Endothelial cell of hepatic sinusoid (primary cell): ENCODE results near the gene SLC4A9.

ENCODE experiments used
- in situ Hi-C: cut with HindIII; loops from 2 replicates; pipeline ENCODE4 v1.10.0; 2017; ENCODE audit warnings: low sequenced_read_pairs

SLC4A9 gene

GRCh38 chr5:140360101-140360500 lies at the start of gene SLC4A9:
TSS of gene SLC4A9 (plus strand) at chr5:140360194. CDS start at chr5:140360237, 43 bp downstream.
- in situ Hi-C loops = loop anchor here (10.0 kb wide), 1 partner anchor 285 kb away; the partner anchor contains the start of genes IK and NDUFA2

- in situ Hi-C loops = loop anchor here (5.0 kb wide), 2 partner anchors 37 to 73 kb away; partner anchors contain the start of gene HBEGF
These were observed 49.6 kb upstream of the SLC4A9 start for GRCh38 chr5:140310434-140310833.

- in situ Hi-C loops = loop anchor here (5.0 kb wide), 2 partner anchors 36 to 74 kb away; partner anchors contain the start of gene HBEGF
These were observed 49.0 kb upstream of the SLC4A9 start for GRCh38 chr5:140311011-140311467.

GRCh38 chr5:140312067-140312790 lies 47.8 kb upstream of the SLC4A9 start:
- in situ Hi-C loops = loop anchor here (5.0 kb wide), 2 partner anchors 35 to 75 kb away; partner anchors contain the start of gene HBEGF

GRCh38 chr5:140312791-140313189 lies 47.2 kb upstream of the SLC4A9 start:
- in situ Hi-C loops = loop anchor here (5.0 kb wide), 2 partner anchors 35 to 75 kb away; partner anchors contain the start of gene HBEGF

GRCh38 chr5:140317859-140318258 lies 42.1 kb upstream of the SLC4A9 start:
- in situ Hi-C loops = no loop called here

- in situ Hi-C loops = no loop called here
These were observed 41.2 kb upstream of the SLC4A9 start for GRCh38 chr5:140318792-140319191.

- in situ Hi-C loops = loop anchor here (10.0 kb wide), 1 partner anchor 55 kb away; no protein-coding TSS in a partner anchor
These were observed 40.2 kb upstream of the SLC4A9 start for GRCh38 chr5:140319833-140320232.

GRCh38 chr5:140321796-140322195 lies 38.2 kb upstream of the SLC4A9 start:
- in situ Hi-C loops = loop anchor here (10.0 kb wide), 1 partner anchor 57 kb away; no protein-coding TSS in a partner anchor

GRCh38 chr5:140322751-140323731 lies 37.0 kb upstream of the SLC4A9 start:
- in situ Hi-C loops = loop anchor here (10.0 kb wide), 1 partner anchor 58 kb away; no protein-coding TSS in a partner anchor

- in situ Hi-C loops = loop anchor here (10.0 kb wide), 1 partner anchor 59 kb away; no protein-coding TSS in a partner anchor
These were observed 35.9 kb upstream of the SLC4A9 start for GRCh38 chr5:140324041-140324600.

GRCh38 chr5:140324617-140325241 lies 35.3 kb upstream of the SLC4A9 start:
- in situ Hi-C loops = loop anchor here (10.0 kb wide), 1 partner anchor 60 kb away; no protein-coding TSS in a partner anchor

- in situ Hi-C loops = loop anchor here (10.0 kb wide), 1 partner anchor 61 kb away; no protein-coding TSS in a partner anchor
These were observed 34.5 kb upstream of the SLC4A9 start for GRCh38 chr5:140325486-140325885.

GRCh38 chr5:140327589-140327988 lies 32.4 kb upstream of the SLC4A9 start:
- in situ Hi-C loops = loop anchor here (10.0 kb wide), 1 partner anchor 63 kb away; no protein-coding TSS in a partner anchor

- in situ Hi-C loops = loop anchor here (10.0 kb wide), 1 partner anchor 63 kb away; no protein-coding TSS in a partner anchor
These were observed 31.8 kb upstream of the SLC4A9 start for GRCh38 chr5:140328036-140328764.

- in situ Hi-C loops = loop anchor here (10.0 kb wide), 1 partner anchor 65 kb away; no protein-coding TSS in a partner anchor
These were observed 30.1 kb upstream of the SLC4A9 start for GRCh38 chr5:140329739-140330481.

GRCh38 chr5:140331638-140332037 lies 28.4 kb upstream of the SLC4A9 start:
- in situ Hi-C loops = no loop called here

GRCh38 chr5:140336388-140336787 lies 23.6 kb upstream of the SLC4A9 start:
- in situ Hi-C loops = no loop called here
